IPS-15b (cell line): ENCODE results near the gene PTPRT.
"Not testable (repeated sequence)": the region's sequence is repeated elsewhere in the genome, so short reads cannot be mapped to it uniquely, and the experiment has no call there.

Experiments used
- H3K27me3 ChIP-seq: one replicate; pipeline ENCODE4 v1.6.1; 2013; ENCODE audit warnings: low read length; ENCODE audit not compliant: control insufficient read depth, insufficient read depth
- H3K36me3 ChIP-seq: one replicate; pipeline ENCODE4 v1.6.1; 2013; ENCODE audit warnings: low read length; ENCODE audit not compliant: control insufficient read depth, insufficient read depth
- H3K4me1 ChIP-seq: one replicate; pipeline ENCODE4 v1.6.1; 2013; ENCODE audit warnings: mild to moderate bottlenecking, low read length; ENCODE audit not compliant: control insufficient read depth, insufficient read depth
- H3K4me3 ChIP-seq: one replicate; pipeline ENCODE4 v1.5.1; 2013; ENCODE audit warnings: low read depth, low read length
- H3K9ac ChIP-seq: one replicate; pipeline ENCODE4 v1.6.1; 2013; ENCODE audit warnings: low read depth, mild to moderate bottlenecking, low read length
- H3K9me3 ChIP-seq: one replicate; pipeline ENCODE4 v1.6.1; 2013; ENCODE audit warnings: mild to moderate bottlenecking, low read length; ENCODE audit not compliant: control insufficient read depth, insufficient read depth

The PTPRT gene

DNA sequence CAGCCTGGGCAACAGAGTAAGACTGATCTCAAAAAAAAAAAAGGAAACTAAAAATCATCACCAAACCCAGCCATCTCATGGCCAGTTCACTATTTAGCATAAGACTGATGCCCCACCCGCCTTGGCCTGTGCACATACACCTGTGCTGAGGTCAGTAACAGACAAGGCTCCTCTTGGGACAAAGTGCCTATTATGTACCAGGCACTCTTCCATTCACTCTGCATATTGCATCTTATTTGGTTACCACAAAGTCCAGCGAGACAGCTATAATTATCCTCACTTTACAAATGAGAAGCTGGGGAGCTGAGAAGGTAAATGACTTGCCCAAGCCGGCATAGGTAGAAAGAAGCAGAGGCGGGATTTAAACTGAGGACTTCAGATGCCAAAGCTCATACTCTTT is 3.8 kb downstream of the PTPRT start:
- no peak overlapping the region for H3K4me3 ChIP-seq
- H3K9ac ChIP-seq: no peak overlapping the region
- peaks cover 3% of the 10 kb centered on the region for H3K4me1 ChIP-seq
- no peaks in the 10 kb centered on the region for H3K9me3 ChIP-seq
- H3K27me3 ChIP-seq: peaks cover 24% of the 10 kb centered on the region
- no peaks in the 10 kb centered on the region for H3K36me3 ChIP-seq

GRCh38 chr20:43183536-43184070 is 6.1 kb downstream of the PTPRT start:
- Histone ChIP-seq H3K27me3 (peaks cover 8% of the 10 kb centered on the region), H3K36me3 (no peaks in the 10 kb centered on the region), H3K4me3 (no peak overlapping the region), H3K9me3 (no peaks in the 10 kb centered on the region), H3K4me1 (peaks cover 3% of the 10 kb centered on the region), H3K9ac (no peak overlapping the region)

GRCh38 chr20:43178080-43178479 is 11.6 kb downstream of the PTPRT start:
- H3K36me3 ChIP-seq: no peaks in the 10 kb centered on the region
- H3K9ac ChIP-seq: no peak overlapping the region
- H3K4me1 ChIP-seq: no peaks in the 10 kb centered on the region
- H3K27me3 ChIP-seq: no peaks in the 10 kb centered on the region
- no peaks in the 10 kb centered on the region for H3K9me3 ChIP-seq
- no peak overlapping the region for H3K4me3 ChIP-seq

GRCh38 chr20:43176726-43177125 is 13.0 kb downstream of the PTPRT start:
- H3K4me3 ChIP-seq: no peak overlapping the region
- no peaks in the 10 kb centered on the region for H3K36me3 ChIP-seq
- H3K9me3 ChIP-seq: no peaks in the 10 kb centered on the region
- no peaks in the 10 kb centered on the region for H3K27me3 ChIP-seq
- H3K4me1 ChIP-seq: no peaks in the 10 kb centered on the region
- H3K9ac ChIP-seq: no peak overlapping the region

- no peaks in the 10 kb centered on the region for H3K9me3 ChIP-seq
- no peaks in the 10 kb centered on the region for H3K36me3 ChIP-seq
- no peaks in the 10 kb centered on the region for H3K4me1 ChIP-seq
- no peaks in the 10 kb centered on the region for H3K27me3 ChIP-seq
- H3K4me3 ChIP-seq: no peak overlapping the region
- no peak overlapping the region for H3K9ac ChIP-seq
Measured at GRCh38 chr20:43171930-43172329, 17.8 kb downstream of the PTPRT start.

- no peaks in the 10 kb centered on the region for H3K27me3 ChIP-seq
- H3K9ac ChIP-seq: no peak overlapping the region
Measured at GRCh38 chr20:43170771-43171170, 18.9 kb downstream of the PTPRT start.

DNA sequence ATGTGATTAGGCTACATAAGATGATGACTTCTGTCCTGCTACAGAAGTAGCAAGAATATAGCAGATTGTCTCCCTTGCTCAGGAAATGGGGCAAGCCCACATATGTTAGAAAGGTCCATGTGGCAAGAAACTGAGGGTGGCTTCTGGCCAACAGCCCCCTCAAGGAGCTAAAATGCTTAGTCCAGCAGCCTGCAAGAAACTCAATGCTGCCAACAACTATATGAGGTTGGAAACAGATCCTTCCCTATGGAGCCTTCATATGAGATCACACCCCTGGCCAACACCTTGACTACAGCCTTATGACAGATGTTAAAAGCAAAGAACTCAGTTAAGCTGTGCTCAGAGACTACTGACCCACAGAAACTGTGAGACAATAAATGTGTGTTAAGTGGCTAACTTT is 22.1 kb downstream of the PTPRT start:
- no peaks in the 10 kb centered on the region for H3K36me3 ChIP-seq
- H3K9ac ChIP-seq: no peak overlapping the region
- H3K4me3 ChIP-seq: no peak overlapping the region
- no peaks in the 10 kb centered on the region for H3K9me3 ChIP-seq
- no peaks in the 10 kb centered on the region for H3K27me3 ChIP-seq
- H3K4me1 ChIP-seq: no peaks in the 10 kb centered on the region

More at GRCh38 chr20:43170771-43171170, 18.9 kb downstream of the PTPRT start:
- H3K4me1 ChIP-seq: no peaks in the 10 kb centered on the region
- H3K9me3 ChIP-seq: no peaks in the 10 kb centered on the region
- no peaks in the 10 kb centered on the region for H3K36me3 ChIP-seq
- no peak overlapping the region for H3K4me3 ChIP-seq

- H3K4me3 ChIP-seq: no peak overlapping the region
- no peaks in the 10 kb centered on the region for H3K36me3 ChIP-seq
- H3K9me3 ChIP-seq: no peaks in the 10 kb centered on the region
- H3K9ac ChIP-seq: no peak overlapping the region
- no peaks in the 10 kb centered on the region for H3K4me1 ChIP-seq
- H3K27me3 ChIP-seq: no peaks in the 10 kb centered on the region
Measured at GRCh38 chr20:43167021-43167420, 22.7 kb downstream of the PTPRT start.

DNA sequence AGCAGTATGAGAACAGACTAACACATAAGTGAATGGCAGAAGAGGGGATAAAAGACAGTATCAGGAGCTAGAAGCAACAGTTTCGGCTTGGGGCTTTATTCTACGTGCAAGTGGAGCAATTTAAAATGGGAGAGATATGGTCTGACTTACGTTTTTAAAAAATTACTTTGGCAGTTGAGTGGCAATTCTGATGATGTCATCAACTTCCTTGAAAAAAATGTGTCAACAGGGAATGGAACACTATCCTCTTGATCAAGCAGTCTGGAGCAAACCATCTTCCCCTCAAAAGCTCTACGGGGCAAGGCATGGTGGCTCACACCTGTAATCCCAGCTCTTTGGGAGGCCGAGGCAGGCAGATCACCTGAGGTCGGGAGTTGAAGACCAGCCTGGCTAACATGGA is 24.1 kb downstream of the PTPRT start:
- Histone ChIP-seq H3K4me1 (no peaks in the 10 kb centered on the region), H3K9ac (no peak overlapping the region), H3K27me3 (no peaks in the 10 kb centered on the region), H3K4me3 (no peak overlapping the region), H3K36me3 (no peaks in the 10 kb centered on the region), H3K9me3 (no peaks in the 10 kb centered on the region)

DNA sequence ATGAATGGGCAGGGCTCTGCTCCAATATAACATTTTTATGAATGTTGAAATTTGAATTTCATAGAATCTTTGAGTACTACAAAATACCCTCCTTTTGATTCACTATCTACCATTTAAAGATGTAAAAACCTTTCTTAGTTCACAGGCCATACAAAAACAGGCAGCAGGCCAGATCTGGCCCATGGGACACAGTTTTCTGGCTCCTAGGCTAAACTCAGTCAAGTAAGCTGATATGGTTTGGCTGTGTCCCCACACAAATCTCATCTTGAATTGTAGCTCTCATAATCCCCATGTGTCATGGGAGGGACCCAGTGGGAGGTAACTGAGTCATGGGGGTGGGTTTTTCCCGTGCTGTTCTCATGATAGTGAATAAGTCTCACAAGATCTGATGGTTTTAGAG is 25.0 kb downstream of the PTPRT start:
- not testable (repeated sequence) for H3K4me1 ChIP-seq, H3K9ac ChIP-seq, H3K4me3 ChIP-seq, H3K36me3 ChIP-seq, H3K9me3 ChIP-seq, H3K27me3 ChIP-seq

GRCh38 chr20:43161716-43162115 is 28.0 kb downstream of the PTPRT start:
- H3K27me3 ChIP-seq: no peaks in the 10 kb centered on the region
- no peak overlapping the region for H3K9ac ChIP-seq
- no peaks in the 10 kb centered on the region for H3K36me3 ChIP-seq
- H3K4me3 ChIP-seq: no peak overlapping the region
- H3K9me3 ChIP-seq: no peaks in the 10 kb centered on the region
- no peaks in the 10 kb centered on the region for H3K4me1 ChIP-seq

- H3K36me3 ChIP-seq: no peaks in the 10 kb centered on the region
- H3K4me1 ChIP-seq: no peaks in the 10 kb centered on the region
- no peaks in the 10 kb centered on the region for H3K9me3 ChIP-seq
- H3K9ac ChIP-seq: no peak overlapping the region
- H3K27me3 ChIP-seq: no peaks in the 10 kb centered on the region
- H3K4me3 ChIP-seq: no peak overlapping the region
Measured at GRCh38 chr20:43160941-43161340, 28.8 kb downstream of the PTPRT start.

GRCh38 chr20:43159994-43160393 is 29.7 kb downstream of the PTPRT start:
- Histone ChIP-seq H3K27me3 (no peaks in the 10 kb centered on the region), H3K4me1 (no peaks in the 10 kb centered on the region), H3K4me3 (no peak overlapping the region), H3K9me3 (no peaks in the 10 kb centered on the region), H3K36me3 (no peaks in the 10 kb centered on the region), H3K9ac (no peak overlapping the region)
